Measurements from ENCODE around the gene FAAP20.

GRCh38 chr1:2205191-2205952, 10.8 kb upstream of the FAAP20 start:
- TF ChIP-seq, protein P1, sequence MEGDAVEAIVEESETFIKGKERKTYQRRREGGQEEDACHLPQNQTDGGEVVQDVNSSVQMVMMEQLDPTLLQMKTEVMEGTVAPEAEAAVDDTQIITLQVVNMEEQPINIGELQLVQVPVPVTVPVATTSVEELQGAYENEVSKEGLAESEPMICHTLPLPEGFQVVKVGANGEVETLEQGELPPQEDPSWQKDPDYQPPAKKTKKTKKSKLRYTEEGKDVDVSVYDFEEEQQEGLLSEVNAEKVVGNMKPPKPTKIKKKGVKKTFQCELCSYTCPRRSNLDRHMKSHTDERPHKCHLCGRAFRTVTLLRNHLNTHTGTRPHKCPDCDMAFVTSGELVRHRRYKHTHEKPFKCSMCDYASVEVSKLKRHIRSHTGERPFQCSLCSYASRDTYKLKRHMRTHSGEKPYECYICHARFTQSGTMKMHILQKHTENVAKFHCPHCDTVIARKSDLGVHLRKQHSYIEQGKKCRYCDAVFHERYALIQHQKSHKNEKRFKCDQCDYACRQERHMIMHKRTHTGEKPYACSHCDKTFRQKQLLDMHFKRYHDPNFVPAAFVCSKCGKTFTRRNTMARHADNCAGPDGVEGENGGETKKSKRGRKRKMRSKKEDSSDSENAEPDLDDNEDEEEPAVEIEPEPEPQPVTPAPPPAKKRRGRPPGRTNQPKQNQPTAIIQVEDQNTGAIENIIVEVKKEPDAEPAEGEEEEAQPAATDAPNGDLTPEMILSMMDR (IDR thresholded peaks at IDR 0.05; ENCODE audit: extremely low read depth in 1 of 2, insufficient read depth in 1 of 2, low read depth in 1 of 2, low read length in 2 of 2): no peak
- TF ChIP-seq MYC (IDR thresholded peaks at IDR 0.05; ENCODE audit: low read depth, low read length): no peak
- no peak for TF ChIP-seq EZH2 (IDR thresholded peaks at IDR 0.05; ENCODE audit: borderline replicate concordance, low read depth, low read length, severe bottlenecking)
- TF ChIP-seq POLR2AphosphoS5 (IDR thresholded peaks at IDR 0.05; ENCODE audit: insufficient read depth, low read depth, low read length): no peak
- TF ChIP-seq FOS (IDR thresholded peaks at IDR 0.05; ENCODE audit: borderline replicate concordance, insufficient read depth, low read length): no peak
